GM18511 (cell line): ENCODE data around the gene CFAP97D2.
A peak's percentile ranks its signal among the peaks of the same experiment; 100 is the strongest.
"Not testable (repeated sequence)": the region's sequence is repeated elsewhere in the genome, so short reads cannot be mapped to it uniquely, and the experiment has no call there.

ENCODE experiments used
- ATAC-seq: cut with Tn5 transposase; IDR thresholded peaks from one replicate; pipeline ENCODE4 v1.9.1; 2021; ENCODE audit warnings: mild to moderate bottlenecking, moderate library complexity; ENCODE audit not compliant: unreplicated experiment

CFAP97D2 gene

DNA sequence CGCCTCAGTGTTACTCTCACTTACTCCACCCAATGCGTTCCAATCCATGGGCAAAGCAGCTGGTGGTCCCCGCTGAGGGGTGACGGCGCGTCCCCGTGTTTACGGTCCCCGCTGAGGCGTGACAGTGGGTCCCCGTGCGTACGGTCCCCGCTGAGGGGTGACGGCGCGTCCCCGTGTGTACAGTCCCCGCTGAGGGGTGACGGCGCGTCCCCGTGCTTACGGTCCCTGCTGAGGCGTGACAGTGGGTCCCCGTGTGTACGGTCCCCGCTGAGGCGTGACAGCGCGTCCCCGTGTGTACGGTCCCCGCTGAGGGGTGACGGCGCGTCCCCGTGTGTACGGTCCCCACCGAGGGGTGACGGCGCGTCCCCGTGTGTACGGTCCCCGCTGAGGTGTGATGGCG, 19.5 kb downstream of the CFAP97D2 start:
- ATAC-seq: no peak

DNA sequence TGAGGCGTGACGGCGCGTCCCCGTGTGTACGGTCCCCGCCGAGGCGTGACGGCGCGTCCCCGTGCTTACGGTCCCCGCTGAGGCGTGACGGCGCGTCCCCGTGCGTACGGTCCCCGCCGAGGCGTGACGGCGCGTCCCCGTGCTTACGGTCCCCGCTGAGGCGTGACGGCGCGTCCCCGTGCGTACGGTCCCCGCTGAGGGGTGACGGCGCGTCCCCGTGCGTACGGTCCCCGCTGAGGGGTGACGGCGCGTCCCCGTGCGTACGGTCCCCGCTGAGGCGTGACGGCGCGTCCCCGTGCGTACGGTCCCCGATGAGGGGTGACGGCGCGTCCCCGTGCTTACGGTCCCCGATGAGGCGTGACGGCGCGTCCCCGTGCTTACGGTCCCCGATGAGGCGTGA, 20.5 kb downstream of the CFAP97D2 start:
- ATAC-seq: not testable (repeated sequence)

DNA sequence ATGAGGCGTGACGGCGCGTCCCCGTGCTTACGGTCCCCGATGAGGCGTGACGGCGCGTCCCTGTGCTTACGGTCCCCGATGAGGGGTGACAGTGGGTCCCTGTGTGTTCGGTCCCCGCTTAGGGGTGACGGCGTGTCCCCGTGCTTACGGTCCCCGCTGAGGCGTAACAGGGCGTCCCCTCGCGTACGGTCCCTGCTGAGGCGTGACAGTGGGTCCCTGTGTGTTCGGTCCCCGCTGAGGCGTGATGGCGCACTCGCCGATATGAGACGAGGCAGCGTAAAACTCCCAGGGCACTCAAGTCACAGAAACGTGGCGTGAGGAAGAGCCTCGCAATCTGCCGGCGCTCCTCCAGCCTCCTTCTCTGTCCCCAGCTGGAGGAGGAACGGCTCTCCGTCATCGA, 20.9 kb downstream of the CFAP97D2 start:
- ATAC-seq: no peak

DNA sequence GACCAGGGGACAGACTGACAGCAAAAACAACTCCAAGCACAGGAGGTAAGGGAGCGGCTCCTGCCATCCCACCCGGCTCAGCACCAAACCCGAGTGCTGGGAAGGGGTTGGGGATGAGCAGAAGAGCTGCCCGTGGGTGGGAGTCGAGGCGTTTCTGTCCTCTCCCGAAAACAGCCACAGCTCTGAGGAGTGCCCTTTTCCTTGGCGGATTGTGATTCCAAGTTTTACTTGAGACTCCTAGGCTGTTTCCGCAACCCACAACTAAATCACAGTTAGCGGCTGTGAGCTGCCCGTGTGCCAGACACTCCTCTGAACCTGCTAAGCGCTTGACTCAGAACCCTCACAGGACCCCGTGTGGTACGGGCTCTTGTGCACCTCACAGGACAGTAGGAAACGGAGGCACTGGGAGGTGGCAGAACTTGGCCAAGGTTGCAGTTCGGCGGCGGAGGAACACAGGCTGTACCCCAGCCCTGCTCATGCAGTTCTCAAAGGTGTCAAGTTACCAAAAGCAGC, 21.4 kb downstream of the CFAP97D2 start:
- no peak for ATAC-seq

DNA sequence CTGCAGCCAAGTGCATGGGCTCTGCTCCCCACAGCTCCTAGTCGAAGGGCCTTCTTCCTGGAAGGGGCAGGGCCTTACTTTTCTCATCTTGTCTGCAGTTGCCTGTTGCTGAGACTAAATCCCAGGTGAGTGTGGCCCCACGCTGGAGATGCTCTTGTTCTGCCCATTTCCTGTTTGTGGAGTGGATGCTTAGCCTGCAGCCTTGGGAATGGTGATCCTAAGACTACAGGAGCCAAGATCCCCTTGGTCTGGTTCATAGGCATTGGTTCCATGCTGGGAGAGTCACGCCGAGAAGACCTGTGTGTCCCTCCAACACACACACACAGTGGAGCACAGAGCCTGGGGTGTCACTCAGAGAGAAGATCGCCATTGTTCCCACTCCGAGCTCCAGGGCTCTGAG, 23.5 kb downstream of the CFAP97D2 start:
- ATAC-seq: no peak

DNA sequence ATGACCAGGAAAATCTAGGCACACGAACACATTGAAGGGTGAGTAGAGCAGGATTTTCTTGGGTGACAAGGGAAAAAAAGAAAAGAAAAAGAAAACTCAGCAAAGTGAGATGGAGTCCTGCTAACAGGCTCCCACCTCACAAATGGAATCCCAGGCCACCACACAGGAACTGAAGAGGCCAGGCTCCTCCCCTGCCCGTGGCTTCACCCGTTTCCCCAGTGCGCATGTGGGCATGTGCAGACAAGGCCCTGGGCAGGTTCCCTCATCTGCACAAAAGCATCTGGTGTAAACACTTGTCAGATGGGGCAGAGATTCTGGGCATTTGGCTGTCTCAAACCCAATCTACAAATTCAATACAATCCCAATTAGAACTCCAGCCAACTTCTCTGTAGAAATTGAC, 24.5 kb downstream of the CFAP97D2 start:
- no peak for ATAC-seq

DNA sequence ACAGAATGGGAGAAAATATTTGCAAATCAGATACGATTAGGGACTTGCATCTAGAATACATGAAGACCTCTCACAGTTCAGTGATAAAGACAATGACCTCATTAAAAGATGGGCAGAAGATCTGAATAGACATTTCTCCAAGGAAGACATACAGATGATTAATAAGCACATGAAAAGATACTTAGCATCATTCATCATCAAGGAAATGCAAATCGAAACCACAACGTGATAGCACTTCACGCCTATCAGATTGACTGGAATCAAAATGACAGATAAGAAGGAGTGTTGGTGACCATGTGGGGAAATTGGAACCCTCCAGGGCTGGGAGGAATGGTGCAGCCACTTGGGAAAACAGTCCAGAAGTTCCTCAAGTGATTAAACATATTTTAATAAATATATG, 25.8 kb downstream of the CFAP97D2 start:
- ATAC-seq: no peak

DNA sequence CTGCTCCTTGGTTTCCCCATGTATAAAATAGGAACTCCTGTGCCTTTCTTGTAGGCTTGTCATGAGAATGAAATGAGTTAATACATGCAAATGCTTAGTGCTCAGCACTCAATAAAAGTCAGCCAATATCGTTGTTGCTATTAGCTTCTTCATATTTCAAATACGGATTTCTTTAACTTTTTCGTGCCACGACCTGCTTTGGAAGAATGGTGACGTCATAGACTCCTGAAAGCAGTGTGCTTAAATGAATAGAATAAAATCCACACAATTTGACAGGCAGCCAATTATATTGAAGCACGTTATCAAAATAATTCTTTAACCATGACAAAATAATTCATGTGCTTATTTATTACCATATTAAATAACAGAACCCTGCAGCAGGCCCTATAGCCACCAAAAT, 29.1 kb downstream of the CFAP97D2 start:
- no peak for ATAC-seq

DNA sequence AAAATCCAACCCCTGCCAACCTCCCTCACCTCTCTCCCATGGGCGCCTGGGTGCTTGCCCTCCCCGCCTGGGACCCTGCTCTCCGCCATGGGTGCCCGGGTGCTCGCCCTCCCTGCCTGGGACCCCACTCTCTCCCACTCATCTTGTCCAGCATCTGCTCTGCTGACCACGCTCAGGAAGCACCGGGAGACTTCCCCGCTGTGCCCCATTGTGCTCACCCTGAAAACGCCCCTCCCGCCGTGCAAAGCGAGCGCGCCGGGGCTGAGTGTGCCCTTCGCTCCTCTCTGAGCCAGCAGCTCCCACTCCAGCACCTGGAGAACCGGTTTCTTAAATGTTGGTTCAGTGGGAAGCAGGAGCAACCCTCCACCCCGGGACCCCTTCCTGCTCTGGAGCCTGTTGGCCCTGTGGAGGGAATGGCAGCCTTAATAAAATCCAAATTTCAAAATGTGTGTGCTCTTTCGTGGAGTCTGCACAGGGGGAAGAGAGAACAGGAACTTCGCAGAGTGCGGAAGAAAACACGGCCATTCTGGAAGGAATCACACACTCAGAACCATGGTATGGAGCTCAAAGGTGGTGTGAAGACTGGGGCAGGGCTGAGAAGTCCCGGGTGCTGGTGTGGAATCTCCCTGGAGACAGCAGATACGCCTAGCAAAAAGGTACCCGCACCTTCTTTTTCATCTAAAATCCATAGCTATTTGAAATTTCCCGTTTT, 32.5 kb downstream of the CFAP97D2 start:
- ATAC-seq: no peak

DNA sequence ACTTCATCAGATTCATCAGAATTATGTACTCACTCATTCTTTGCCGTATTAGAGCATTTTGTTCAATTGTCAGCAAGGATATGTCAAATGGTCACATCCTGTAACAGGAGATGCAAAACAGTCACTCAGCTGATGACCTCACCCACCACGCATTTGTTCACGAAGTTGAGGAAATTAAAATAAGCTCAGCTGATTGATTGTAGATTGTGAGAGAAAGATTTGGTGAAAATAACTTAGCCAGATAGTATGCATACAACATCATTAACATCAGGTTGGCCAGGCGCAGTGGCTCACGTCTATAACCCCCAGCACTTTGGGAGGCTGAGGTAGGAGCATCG, 33.1 kb downstream of the CFAP97D2 start:
- no peak for ATAC-seq

DNA sequence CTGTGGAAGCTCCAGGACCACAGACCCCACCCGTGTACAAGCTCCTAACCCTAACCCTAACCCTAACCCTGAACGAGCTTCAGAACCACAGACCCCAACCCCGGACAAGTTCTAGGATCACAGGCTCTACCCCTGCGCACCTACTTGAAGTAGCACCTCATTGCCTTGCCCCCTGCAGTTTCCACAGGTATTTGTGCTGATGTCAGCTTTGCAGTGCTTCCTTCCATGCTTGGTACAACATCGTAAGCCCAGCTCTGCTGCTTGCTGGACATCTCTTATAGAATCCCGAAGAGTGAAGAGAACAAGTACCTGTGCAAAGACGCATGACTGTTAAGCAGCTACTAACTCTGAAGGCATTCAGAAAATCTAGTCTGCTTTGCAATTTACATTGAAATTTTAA, 34.9 kb downstream of the CFAP97D2 start:
- ATAC-seq: no peak

DNA sequence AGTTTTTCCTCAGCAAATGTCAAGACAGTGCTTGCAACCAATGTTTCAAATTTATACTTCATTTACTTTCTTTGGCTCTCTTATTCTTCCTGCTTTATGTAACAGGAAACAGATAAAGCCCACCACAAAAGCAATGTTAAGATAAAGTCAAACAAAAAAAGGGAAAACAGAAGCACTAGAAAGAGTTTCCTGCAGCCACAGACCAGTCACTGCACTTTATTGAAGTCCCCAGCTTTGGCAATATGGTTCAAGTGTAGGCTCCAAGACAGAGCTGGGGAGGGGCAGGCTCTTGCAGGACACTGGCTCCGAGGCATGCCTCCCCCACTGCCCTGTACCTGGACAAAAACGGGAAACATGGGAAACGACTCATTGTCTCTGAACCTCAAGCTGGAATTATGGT, 40.3 kb downstream of the CFAP97D2 start:
- ATAC-seq: no peak

DNA sequence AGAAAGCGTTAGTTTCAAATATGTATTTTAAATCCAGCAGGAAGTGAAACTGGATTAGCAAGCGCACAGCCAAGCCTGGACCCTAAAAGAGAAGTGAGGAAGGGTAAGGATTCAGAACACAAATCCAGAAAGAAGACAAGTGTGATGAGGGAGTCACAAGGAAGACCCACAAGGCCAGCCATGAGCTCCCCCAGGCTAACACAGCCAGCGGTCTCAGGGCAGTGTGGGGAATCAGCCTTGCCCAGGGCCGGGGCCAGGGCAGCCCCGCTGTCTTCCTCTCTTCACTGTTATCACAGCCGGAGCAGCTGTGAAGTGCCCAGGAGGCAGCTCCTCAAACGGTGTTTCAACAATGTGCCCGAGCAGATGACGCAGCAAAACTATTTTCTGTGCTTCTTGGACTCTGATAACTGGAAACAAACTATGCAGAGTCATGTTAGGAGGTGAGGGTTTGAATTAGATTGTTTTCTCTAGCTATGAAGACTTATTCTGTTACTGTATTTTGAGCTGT, 43.5 kb downstream of the CFAP97D2 start:
- ATAC-seq: no peak

DNA sequence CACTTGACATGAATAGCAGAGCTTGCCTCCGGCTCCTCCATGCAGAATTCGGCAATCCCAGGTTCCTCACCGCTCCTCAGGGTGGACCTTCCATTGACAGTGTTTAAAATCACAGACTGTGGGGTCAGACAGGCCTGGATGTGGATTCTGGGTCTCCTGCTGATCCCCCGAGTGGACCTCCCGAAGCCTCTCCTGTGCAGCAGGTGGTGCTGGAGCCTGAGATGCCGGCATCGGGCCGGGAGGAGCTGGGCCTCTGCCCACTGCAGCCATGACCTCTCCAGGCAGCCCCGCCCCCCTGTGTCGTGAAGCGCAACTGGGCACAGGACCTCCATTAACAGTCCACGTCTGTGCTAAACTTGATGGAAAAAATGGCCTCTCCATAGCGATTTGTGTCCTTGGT, 45.1 kb downstream of the CFAP97D2 start:
- ATAC-seq: no peak

DNA sequence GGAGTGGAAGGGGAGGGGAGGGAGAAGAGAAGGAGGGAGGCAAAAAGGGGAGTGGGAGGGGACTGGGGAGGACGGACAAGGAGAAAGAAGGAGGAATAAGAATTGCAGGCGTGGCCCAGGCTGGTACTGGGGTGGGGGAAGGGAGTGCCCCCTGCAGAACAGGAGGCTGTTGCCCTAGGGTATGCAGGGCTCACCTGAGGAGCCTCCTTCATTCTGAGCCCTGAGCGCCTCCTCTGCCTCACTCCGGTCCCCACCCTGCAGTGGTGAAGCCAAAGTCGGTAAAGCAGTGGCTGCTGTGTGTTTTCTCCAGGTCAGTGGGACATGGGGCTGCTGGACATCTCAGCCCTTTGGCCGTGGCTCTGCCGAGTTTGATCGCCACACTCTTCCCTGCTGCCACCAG, 46.6 kb downstream of the CFAP97D2 start:
- no peak for ATAC-seq

DNA sequence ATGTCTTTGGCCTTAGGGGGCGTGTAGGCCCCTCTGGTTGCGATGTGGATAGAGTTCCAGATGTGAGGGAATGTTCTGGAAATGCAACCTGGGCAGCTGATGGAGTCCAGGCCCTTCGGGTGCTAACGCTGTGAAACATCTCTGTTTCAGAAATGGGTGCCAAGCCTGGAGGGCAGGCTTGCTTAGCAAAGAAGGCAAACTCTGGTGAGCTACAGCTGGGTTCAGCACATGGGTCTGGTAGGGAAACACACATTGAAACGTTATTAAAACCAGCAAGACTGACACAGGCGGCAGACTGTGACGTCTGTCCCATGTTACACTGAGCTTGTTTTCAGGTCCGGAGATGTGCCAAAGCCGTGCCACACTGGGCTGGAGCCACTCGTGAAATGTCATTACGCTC, 47.0 kb downstream of the CFAP97D2 start:
- ATAC-seq: no peak

DNA sequence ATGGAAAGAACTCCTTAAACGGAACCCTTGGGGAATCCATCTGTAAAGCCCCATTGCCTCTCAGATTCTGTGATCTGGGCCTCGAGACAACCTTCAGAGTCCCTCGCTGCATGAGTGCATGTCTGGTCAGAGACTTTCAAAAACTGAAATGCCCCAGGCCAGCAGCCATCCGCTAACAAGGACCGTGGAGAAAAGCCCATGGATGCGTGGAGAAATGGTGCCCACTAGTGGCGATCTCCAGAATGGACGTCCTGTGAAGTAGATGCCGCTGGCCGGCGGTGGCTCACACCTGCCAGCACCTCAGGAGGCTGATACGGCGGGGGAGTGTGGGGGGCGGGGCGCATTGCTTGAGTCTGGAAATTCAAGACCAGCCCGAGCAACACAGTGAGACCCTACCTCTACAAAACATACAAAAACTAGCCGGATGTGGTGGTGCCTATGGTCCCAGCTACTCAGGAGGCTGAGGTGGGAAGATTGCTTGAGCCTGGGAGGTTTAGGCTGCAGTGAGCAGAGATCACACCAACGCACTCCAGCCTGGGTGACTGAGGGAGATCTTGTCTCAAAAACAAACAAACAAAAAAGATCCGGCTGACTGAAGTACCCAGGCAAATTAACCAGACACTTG, 47.8 kb downstream of the CFAP97D2 start:
- ATAC-seq: peak; percentile 86

DNA sequence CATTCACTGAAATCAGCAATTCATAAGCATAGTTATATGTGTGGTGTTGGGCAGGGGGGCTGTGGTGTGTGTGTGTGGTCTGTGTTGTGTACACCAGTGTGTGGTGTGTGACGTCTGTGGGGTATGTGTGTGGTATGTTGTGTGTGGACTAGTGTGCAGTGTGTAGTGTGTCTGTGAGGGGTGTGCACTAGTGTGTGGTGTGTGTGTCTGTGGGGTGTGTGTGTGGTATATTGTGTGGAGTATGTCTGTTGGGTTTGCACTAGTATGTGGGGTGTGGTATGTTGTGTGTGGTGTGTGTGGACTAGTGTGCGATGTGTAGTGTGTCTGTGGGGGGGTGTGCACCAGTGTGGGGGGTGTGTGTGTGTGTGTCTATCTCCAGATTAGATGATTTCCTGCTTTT, 48.5 kb downstream of the CFAP97D2 start:
- ATAC-seq: no peak

DNA sequence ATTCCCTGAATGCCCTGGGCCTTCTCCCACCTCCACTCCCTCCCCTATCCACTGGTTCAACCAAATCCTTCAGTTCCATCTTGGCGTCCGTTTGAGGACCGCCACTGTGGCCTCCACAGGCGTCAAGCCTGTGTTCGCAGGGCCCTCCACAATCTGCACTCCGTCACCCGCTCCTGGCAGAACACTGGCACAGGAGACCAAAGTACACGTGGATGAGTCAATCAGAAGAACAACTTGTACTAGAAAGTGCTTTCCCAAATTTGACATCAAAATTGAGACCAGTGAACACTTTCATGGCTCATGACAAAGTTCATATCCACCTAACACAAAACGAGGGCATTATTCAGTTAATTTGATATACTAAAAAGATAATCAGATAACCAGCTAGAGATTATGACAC, 49.1 kb downstream of the CFAP97D2 start:
- ATAC-seq: no peak

DNA sequence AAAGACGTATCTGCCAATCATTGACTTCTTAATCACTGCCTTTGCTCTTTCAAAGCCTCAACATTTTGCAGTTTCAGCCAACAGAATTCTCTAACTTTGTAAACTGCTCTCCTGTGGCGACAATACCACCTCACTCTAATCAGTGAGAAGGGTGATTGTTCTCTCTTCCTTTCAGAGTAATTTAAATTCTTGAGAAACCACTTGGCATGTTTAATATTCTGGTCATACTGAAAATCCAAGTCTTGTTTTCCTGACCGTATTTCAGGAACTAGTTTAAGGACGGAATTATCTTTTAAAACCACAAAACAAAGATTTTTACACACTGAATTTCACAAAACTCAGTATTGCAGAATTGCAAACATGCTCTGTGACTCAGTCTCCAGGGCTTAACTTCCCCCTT, 50.4 kb downstream of the CFAP97D2 start:
- ATAC-seq: no peak

DNA sequence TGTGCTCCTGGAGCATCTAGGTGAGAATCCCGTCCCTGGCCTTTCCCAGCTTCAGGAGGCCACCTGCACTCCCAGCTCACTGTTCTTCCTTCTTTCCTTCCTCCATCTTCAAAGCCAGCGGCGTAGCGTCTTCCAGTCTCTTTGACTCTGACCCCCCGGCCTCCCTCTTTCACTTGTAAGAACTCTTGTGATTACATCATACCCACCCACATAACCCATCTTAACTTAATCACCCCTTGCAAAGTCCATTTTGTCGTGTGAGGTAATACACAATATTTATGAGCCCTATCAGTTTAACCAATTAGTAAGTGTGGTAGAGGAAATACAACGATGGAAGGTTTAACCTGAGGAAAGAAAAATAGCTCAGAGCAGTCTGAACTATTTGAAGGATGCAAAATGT, 51.1 kb downstream of the CFAP97D2 start:
- no peak for ATAC-seq

DNA sequence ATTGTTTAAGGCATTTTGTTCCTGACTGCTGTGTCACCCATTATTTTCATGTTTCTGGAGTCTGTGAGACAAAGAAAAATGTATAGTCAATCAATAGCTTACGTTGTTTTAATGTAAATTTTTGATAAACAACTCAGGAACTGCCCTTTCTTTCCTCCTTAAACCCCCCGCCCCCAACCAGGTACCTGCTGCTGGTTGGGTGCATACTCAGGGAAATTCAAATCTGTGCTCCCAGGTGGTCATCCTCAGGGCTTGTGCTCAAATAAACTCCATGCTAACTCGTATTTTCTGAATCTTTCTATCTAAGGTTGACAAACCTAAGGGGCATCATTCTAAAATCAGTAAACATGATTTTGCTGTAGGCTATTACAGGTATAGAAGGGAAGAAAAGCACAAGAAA, 51.5 kb downstream of the CFAP97D2 start:
- no peak for ATAC-seq

DNA sequence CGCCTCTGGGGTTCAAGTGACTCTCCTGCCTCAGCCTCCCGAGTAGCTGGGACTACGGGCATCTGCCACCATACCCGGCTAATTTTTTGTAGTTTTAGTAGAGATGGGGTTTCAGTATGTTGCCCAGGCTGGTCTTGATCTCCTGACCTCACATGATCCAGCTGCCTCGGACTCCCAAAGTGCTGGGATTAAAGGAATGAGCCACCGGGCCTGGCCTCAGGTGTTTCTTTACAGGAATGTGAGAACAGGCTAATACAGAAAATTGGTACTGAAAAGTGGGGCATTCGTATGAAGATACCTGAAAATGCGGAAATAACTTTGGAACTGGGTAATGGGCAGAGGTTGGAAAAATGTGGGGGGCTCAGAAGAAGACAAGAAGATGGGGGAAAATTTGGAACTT, 52.8 kb downstream of the CFAP97D2 start:
- no peak for ATAC-seq
